ENCODE results near the gene CYP27B1. TPM values are rescaled to one million over a fixed set of nuclear protein-coding genes. Genes with fewer than 3 reads are reported as not detected.

The CYP27B1 gene, protein sequence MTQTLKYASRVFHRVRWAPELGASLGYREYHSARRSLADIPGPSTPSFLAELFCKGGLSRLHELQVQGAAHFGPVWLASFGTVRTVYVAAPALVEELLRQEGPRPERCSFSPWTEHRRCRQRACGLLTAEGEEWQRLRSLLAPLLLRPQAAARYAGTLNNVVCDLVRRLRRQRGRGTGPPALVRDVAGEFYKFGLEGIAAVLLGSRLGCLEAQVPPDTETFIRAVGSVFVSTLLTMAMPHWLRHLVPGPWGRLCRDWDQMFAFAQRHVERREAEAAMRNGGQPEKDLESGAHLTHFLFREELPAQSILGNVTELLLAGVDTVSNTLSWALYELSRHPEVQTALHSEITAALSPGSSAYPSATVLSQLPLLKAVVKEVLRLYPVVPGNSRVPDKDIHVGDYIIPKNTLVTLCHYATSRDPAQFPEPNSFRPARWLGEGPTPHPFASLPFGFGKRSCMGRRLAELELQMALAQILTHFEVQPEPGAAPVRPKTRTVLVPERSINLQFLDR
- 1 to 10 TPM in 4 of 5 experiments, under 1 TPM in 1; 0.97 to 2.6 (median 1.7) TPM for total RNA-seq
- under 1 TPM in 1 of 2 donors, not detected in 1; 0.20 TPM for polyA plus RNA-seq
- total RNA-seq, result 0.94 reads per million

- Mint-ChIP-seq H3K9me3 (no peaks in the 10 kb centered on the region), H3K4me1 (peaks cover 24 to 46% (median 39%) of the 10 kb centered on the region in 7 donors), H3K4me3 (peak within 1 kb of the TSS; percentile 72 to 93 (median 88)), H3K27me3 (peaks cover 9 to 27% (median 17%) of the 10 kb centered on the region in 5 donors), H3K36me3 (peaks cover 0 to 11% (median 5%) of the 10 kb centered on the region in 5 donors), H3K27ac (peak within 1 kb of the TSS in 3 of 9 donors; percentile 13 to 46 (median 31))
- POLR2A ChIA-PET, result interaction anchor here (0.5 to 1.2 kb wide), 5 partner anchors 10 to 25 kb away, joined by 3 to 4 read pairs (median 3); partner anchors contain the start of gene MARCHF9
- Histone ChIP-seq H3K27ac (ENCODE audit: low read depth, low read length) (no peak within 1 kb of the TSS), H3K4me3 (ENCODE audit: low read length) (peak within 1 kb of the TSS; percentile 70), H3K36me3 (ENCODE audit: control insufficient read depth in 2 of 3, insufficient read depth in 3 of 3, low read length in 3 of 3) (peaks cover 0 to 16% (median 0%) of the 10 kb centered on the region in 3 experiments), H3K27me3 (ENCODE audit: control insufficient read depth in 2 of 2, insufficient read depth in 2 of 2, low read length in 2 of 2) (peaks cover 0 to 12% of the 10 kb centered on the region in 2 donors), H3K9me3 (ENCODE audit: control insufficient read depth in 2 of 3, low read length in 3 of 3) (no peaks in the 10 kb centered on the region), H3K4me1 (ENCODE audit: control insufficient read depth in 2 of 2, insufficient read depth in 2 of 2, low read length in 2 of 2) (peaks cover 21 to 35% of the 10 kb centered on the region in 2 donors)
- intact Hi-C loops (cut with micrococcal nuclease), result no loop called here
- peak; percentile 29 for ATAC-seq
- no peak for DNase-seq
- CTCF ChIA-PET, result interaction anchor here (0.8 to 3.5 kb wide), 3 partner anchors 10 to 25 kb away, joined by 3 to 14 read pairs (median 3); no protein-coding TSS in a partner anchor
Measured at GRCh38 chr12:57766464-57767304, at the start of gene CYP27B1. Gene CYP27B1 (minus strand): TSS chr12:57767078. CDS start chr12:57767041, 37 bp downstream.

GRCh38 chr12:57816001-57816854 is 49.4 kb upstream of the CYP27B1 start:
- no peak overlapping the region for H3K4me3 Mint-ChIP-seq
- H3K27ac ChIP-seq (ENCODE audit: low read depth, low read length), result no peak overlapping the region
- peaks cover 0 to 11% (median 0%) of the 10 kb centered on the region in 3 experiments for H3K36me3 ChIP-seq (ENCODE audit: control insufficient read depth in 2 of 3, insufficient read depth in 3 of 3, low read length in 3 of 3)
- peaks cover 0 to 15% (median 7%) of the 10 kb centered on the region in 7 donors for H3K4me1 Mint-ChIP-seq
- no peaks in the 10 kb centered on the region for H3K27me3 ChIP-seq (ENCODE audit: control insufficient read depth in 2 of 2, insufficient read depth in 2 of 2, low read length in 2 of 2)
- DNase-seq (no peak), ATAC-seq (no peak)
- peak overlapping the region in 8 of 9 donors; percentile 12 to 63 (median 36) for H3K27ac Mint-ChIP-seq
- CTCF ChIA-PET, result interaction anchor here (1.5 kb wide), 1 partner anchor 16 kb away, joined by 3 read pairs; no protein-coding TSS in a partner anchor
- H3K27me3 Mint-ChIP-seq, result no peaks in the 10 kb centered on the region
- H3K4me3 ChIP-seq (ENCODE audit: low read length), result no peak overlapping the region
- POLR2A ChIA-PET, result interaction anchor here (0.5 to 1.5 kb wide), 5 partner anchors 12 to 119 kb away, joined by 3 to 4 read pairs (median 3); no protein-coding TSS in a partner anchor
- H3K36me3 Mint-ChIP-seq, result peaks cover 0 to 14% (median 0%) of the 10 kb centered on the region in 5 donors
- H3K9me3 ChIP-seq (ENCODE audit: control insufficient read depth in 2 of 3, low read length in 3 of 3), result no peaks in the 10 kb centered on the region
- intact Hi-C loops (cut with micrococcal nuclease), result no loop called here
- peaks cover 0 to 1% (median 0%) of the 10 kb centered on the region in 11 donors for H3K9me3 Mint-ChIP-seq
- H3K4me1 ChIP-seq (ENCODE audit: control insufficient read depth in 2 of 2, insufficient read depth in 2 of 2, low read length in 2 of 2), result no peaks in the 10 kb centered on the region

DNA sequence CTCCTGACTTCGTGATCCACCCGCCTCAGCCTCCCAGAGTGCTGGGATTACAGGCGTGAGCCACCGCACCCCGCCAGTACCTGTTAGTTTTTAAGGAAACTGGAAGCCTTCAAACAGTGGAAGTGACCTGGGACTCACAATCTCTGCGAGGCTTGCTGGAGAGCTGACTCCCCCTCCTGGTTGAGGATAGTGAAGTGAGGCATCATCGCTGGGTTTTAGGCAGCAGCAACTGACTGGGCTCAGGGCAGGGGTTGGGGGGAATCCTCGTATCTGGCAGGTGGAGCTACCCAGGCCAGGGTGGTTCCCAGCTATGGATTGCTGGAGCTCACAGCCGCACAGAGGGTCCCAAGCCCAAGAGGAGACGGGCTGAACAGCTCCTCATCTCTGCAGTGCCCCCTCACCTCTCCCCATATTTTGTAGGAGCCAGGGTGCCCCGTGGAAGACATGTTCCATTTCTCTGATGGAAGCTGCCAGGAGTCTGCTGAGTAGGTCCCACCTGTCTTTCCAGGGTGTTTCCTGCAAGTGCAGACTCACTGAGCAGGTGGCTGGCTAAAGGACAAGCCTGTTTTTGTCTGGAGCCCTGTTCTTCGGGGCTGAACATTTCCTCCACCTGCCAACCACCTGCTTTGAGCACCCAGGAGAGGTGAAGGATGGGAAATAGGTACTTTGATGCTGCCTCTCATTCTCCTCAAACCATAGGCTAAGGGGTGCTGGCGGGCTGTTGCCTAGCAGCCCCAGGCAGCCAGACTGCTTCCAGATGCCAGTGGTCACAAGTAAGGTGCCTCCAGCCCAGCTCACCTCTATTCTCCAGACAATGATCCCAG is 48.5 kb upstream of the CYP27B1 start:
- H3K9me3 ChIP-seq (ENCODE audit: control insufficient read depth in 2 of 3, low read length in 3 of 3), result no peaks in the 10 kb centered on the region
- peaks cover 0 to 10% (median 0%) of the 10 kb centered on the region in 3 experiments for H3K36me3 ChIP-seq (ENCODE audit: control insufficient read depth in 2 of 3, insufficient read depth in 3 of 3, low read length in 3 of 3)
- ChIA-PET POLR2A (interaction anchor here (0.5 to 1.2 kb wide), 2 partner anchors 29 to 120 kb away, joined by 3 read pairs; no protein-coding TSS in a partner anchor), CTCF (no interaction called here)
- ATAC-seq (no peak), DNase-seq (no peak)
- no peak overlapping the region for H3K27ac Mint-ChIP-seq
- H3K27ac ChIP-seq (ENCODE audit: low read depth, low read length), result no peak overlapping the region
- H3K27me3 ChIP-seq (ENCODE audit: control insufficient read depth in 2 of 2, insufficient read depth in 2 of 2, low read length in 2 of 2), result no peaks in the 10 kb centered on the region
- no peaks in the 10 kb centered on the region for H3K27me3 Mint-ChIP-seq
- peak overlapping the region in 1 of 10 donors; percentile 63 for H3K4me3 Mint-ChIP-seq
- H3K36me3 Mint-ChIP-seq, result peaks cover 0 to 9% (median 0%) of the 10 kb centered on the region in 5 donors
- peaks cover 0 to 15% (median 7%) of the 10 kb centered on the region in 7 donors for H3K4me1 Mint-ChIP-seq
- H3K4me3 ChIP-seq (ENCODE audit: low read length), result no peak overlapping the region
- intact Hi-C loops (cut with micrococcal nuclease), result no loop called here
- H3K4me1 ChIP-seq (ENCODE audit: control insufficient read depth in 2 of 2, insufficient read depth in 2 of 2, low read length in 2 of 2), result no peaks in the 10 kb centered on the region
- H3K9me3 Mint-ChIP-seq, result peaks cover 0 to 1% (median 0%) of the 10 kb centered on the region in 11 donors

GRCh38 chr12:57813971-57814772 is 47.3 kb upstream of the CYP27B1 start:
- CTCF ChIA-PET, result interaction anchor here (0.5 to 0.9 kb wide), 2 partner anchors 16 to 33 kb away, joined by 3 to 4 read pairs; no protein-coding TSS in a partner anchor

More at GRCh38 chr12:57813971-57814772, 47.3 kb upstream of the CYP27B1 start:
- H3K27me3 ChIP-seq (ENCODE audit: control insufficient read depth in 2 of 2, insufficient read depth in 2 of 2, low read length in 2 of 2), result no peaks in the 10 kb centered on the region
- peaks cover 0 to 1% (median 0%) of the 10 kb centered on the region in 11 donors for H3K9me3 Mint-ChIP-seq
- H3K4me1 Mint-ChIP-seq, result peaks cover 0 to 15% (median 7%) of the 10 kb centered on the region in 7 donors
- peak overlapping the region in 3 of 9 donors; percentile 8 to 49 (median 11) for H3K27ac Mint-ChIP-seq
- no peak overlapping the region for H3K4me3 Mint-ChIP-seq
- H3K36me3 ChIP-seq (ENCODE audit: control insufficient read depth in 2 of 3, insufficient read depth in 3 of 3, low read length in 3 of 3), result peaks cover 0 to 18% (median 0%) of the 10 kb centered on the region in 3 experiments
- POLR2A ChIA-PET, result no interaction called here
- no peaks in the 10 kb centered on the region for H3K9me3 ChIP-seq (ENCODE audit: control insufficient read depth in 2 of 3, low read length in 3 of 3)
- intact Hi-C loops (cut with micrococcal nuclease), result no loop called here
- H3K4me1 ChIP-seq (ENCODE audit: control insufficient read depth in 2 of 2, insufficient read depth in 2 of 2, low read length in 2 of 2), result no peaks in the 10 kb centered on the region
- no peak overlapping the region for H3K4me3 ChIP-seq (ENCODE audit: low read length)
- H3K36me3 Mint-ChIP-seq, result peaks cover 0 to 19% (median 0%) of the 10 kb centered on the region in 5 donors
- no peaks in the 10 kb centered on the region for H3K27me3 Mint-ChIP-seq
- DNase-seq (no peak), ATAC-seq (no peak)
- H3K27ac ChIP-seq (ENCODE audit: low read depth, low read length), result no peak overlapping the region
